Measurements from ENCODE around the gene RPS6KC1.

- no peak for TF ChIP-seq CTCF (conservative IDR thresholded peaks at IDR 0.05 in 1 of 2, IDR thresholded peaks at IDR 0.05 in 1 of 2; ENCODE audit: extremely low read depth in 1 of 2, insufficient read depth in 1 of 2, low read depth in 1 of 2, low read length in 2 of 2)
- TF ChIP-seq EZH2 (IDR thresholded peaks at IDR 0.05; ENCODE audit: borderline replicate concordance, low read length), result no peak
Measured at GRCh38 chr1:213250041-213250440, 199.0 kb downstream of the RPS6KC1 start.

Measured in mammary epithelial cell (primary cell).